GM21529 (cell line): ENCODE data around the gene PRELP.

Experiments used
- ATAC-seq: cut with Tn5 transposase; IDR thresholded peaks from one replicate; pipeline ENCODE4 v1.9.1; 2021; ENCODE audit not compliant: unreplicated experiment

Gene PRELP

DNA sequence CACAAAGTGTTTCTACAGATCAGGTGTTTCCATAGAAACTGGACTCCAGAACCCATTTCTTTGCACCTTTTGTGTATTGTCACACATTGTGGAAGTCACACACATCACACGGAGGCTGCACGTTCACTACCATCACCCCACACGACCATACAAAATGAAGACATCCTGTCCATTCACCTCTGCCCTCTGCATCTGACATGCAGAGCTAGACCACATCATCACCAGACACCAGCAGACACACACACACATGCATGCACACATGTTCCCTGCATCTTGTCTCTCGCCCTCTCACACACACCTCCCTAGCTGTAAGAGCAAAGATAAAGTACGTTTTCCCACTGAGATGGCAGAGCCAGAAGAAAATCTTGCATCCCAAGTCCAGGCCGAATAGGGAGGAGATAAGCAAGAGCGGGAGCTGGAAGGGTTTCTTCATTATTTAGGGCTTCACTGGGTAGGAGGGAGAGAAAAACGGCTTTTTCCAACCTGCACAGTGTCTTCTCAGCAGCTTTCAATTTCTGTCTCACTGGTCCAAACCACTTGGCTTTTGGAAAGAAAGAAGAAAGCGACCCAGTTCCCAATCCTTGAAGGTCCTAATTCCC, 709 bp downstream of the PRELP start:
- ATAC-seq = no peak

DNA sequence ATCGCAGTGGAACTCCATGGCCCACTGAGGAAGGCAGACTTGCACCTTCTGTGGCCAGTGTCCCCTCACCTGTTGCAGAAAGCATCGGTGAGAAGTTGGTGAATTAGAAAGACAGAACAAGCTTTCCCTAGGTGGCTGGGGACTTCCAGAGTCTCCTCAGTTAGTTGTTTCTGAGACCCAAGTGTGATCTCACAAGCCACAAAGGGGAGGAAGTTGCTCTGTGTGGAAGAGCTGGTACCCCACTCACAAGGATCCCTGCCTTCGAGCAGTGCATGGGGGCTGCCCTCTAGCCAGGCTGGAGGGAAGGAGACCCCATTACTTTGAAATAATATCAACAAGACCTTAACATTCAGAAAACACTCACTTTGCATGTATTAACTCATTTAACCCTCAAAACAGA, 2.1 kb downstream of the PRELP start:
- no peak for ATAC-seq

- no peak for ATAC-seq
Measured at GRCh38 chr1:203478231-203478630, 2.6 kb downstream of the PRELP start.

- ATAC-seq = no peak
Measured at GRCh38 chr1:203478986-203479385, 3.4 kb downstream of the PRELP start.

DNA sequence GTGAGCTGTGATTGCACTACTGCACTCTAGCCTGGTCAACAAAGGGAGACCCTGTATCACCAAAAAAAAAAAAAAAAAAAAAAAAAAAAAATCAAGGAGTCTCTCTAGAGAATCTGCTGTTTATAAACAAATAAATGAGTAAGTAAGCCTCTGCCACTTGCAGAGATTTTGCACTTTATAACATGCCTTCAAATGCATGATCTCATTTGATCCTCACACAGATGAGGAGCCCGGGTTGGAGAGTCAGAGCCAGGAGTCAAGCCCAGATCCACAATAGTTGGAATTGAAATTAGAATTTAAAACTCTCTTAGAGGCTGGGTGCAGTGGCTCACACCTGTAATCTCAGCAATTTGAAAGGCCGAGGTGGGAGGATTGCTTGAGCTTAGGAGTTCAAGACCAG, 4.0 kb downstream of the PRELP start:
- ATAC-seq = no peak

- no peak for ATAC-seq
Measured at GRCh38 chr1:203480084-203480483, 4.5 kb downstream of the PRELP start.

DNA sequence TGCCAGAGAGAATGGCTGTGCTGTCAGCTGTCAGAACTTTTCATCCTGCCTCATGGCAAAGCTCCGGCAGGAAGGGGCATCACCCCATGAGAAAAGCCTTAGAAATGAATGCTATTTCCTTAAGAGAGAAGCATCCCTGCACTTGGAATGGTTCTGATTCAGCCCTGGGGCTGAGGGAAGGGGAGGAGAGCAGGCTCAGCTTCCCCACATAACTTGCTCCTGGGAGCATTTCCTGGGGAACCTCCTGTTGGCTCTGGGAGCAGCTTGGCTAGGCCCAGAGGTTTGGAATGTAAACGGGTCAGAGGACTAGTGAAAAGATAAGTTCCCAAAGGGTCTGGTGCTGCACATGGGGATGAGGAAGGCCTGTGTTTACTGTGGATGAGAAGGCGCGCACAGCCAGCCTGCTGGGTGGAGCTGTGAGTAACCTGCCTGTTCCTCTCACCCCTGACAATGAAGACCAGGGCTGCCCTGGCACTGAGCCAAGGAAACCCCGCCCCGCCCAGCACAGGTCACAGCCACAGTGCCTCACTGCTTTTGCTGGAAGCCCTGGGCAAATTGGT, 5.0 kb downstream of the PRELP start:
- no peak for ATAC-seq

DNA sequence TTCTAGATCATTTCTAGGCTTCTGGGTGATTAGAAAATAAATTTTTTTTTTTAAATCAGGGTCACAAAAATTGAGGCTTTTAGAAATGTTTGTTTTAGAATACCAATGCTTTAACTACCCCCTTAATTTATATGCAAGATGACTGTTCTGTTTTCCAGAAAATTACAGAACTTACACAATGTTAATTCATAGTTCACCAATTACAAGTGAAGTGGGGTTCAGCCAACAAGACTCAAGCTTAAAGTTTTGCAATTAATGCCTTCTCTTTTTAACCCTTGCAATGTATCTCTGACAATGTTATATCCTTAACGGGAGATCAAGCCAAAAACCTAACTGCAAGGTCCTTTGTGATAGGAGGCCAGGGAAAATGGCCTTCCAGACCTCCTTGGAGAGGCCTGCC, 5.6 kb downstream of the PRELP start:
- ATAC-seq = no peak

- ATAC-seq = no peak
Measured at GRCh38 chr1:203486618-203487370, 11.2 kb downstream of the PRELP start.

DNA sequence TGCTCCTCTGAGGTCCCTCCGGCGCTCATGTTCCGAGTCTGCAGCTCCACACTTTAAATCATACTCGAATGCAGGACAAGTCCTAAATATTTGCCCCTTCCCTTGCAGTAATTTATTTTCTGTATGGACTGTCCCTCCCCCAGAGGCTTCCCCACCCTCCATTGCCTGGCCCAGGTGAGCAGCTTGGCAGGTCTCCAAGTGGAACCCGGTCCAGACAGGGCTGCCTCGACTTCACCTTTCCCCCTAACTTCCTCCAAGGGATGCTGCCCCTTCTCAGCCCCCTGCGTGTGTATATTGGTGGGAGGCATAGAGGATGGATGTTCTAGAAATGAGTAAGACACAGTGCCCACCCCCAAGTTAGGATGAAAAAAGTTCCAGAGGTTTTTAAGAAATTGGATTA, 12.9 kb downstream of the PRELP start:
- ATAC-seq = no peak

DNA sequence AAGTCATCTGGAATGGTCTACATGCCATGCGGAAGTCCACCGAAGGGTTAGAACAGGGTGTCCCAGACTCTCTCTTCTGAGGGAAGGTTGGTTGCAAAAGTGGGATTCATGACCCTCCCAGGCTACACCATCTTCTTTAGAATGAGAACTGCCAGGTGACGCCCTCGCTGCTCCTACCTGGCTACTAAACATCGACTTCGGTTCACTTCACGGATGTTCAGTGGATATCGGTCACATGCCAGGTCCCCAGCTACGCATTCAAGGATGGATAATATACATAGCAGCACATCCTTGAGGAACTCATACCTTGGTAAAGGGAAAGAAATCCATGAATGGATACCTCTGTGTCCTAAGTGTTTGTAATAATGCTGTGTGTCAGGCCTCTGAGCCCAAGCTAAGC, 15.0 kb downstream of the PRELP start:
- no peak for ATAC-seq

DNA sequence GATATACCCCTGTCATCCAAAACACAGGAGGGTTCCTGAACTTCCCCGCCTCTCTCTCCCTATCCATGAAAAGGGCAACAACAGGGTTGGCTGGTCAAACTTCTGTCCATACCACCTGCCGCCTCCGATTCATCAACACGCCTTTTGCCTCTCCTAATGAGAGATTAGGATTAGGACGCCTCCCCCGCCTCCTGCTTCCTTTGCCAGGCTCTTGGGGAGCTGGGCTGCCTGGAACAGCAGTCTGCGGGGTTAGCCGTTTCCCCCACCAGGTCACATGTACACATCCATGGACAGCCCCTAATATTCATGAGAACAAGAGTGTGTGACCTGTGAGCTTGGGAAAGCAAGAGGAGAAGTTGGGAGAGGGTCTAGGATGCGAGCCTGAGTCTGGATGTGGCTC, 16.1 kb downstream of the PRELP start:
- ATAC-seq = no peak

GRCh38 chr1:203492082-203492747, 16.6 kb downstream of the PRELP start:
- no peak for ATAC-seq

- ATAC-seq = no peak
Measured at GRCh38 chr1:203492748-203493130, 17.1 kb downstream of the PRELP start.

DNA sequence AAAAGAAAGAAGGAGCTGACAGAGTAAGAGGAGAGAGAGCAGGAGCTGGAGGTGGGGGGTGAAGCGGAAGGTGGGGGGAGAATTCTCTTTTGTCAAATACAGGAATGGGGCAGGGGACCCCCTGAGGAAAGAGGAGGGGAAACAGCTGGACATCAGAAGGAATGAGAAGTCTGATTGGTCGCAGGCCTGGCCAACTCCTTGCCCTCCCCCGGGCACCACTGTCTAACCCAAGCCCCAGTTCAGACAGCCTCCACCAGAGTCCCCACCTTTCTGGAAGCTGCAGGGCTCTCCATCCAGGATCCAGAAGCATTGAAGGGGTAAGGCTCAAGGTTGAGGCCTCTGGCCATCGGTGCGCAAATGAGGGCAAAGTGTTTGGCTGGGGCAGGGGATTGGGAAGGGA, 18.3 kb downstream of the PRELP start, which contains the start of gene OPTC:
Gene OPTC (plus strand): TSS at position 253 of the 400 bp plus-strand sequence. CDS start 1,853 bp downstream, outside the sequence.
- ATAC-seq = no peak

- ATAC-seq = no peak
Measured at GRCh38 chr1:203495845-203496244, 20.2 kb downstream of the PRELP start.

DNA sequence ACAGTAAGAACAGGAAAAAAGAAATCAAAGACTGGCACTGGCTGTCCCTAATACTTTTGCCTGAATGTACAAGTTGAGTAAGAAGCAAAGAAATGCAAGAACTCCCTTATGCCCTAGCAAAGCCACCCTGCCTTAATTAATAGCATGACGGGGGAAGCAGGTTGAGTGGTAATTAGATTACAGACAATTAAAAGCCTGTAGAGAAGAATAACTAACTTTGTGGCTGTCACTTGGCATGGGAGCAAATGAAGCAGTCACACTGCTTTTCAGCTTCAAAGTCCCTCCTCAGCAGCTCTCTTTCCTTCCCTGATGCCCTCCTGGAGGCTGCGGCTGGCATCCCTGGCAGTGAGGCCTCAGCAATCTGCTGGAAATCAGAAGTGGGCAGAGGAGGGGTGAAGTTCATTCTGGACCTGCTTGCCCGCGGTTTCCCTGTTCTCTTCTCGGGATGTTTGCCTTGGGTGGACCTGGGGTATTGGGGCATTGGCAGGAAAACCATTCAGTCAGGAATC, 21.7 kb downstream of the PRELP start:
- no peak for ATAC-seq

DNA sequence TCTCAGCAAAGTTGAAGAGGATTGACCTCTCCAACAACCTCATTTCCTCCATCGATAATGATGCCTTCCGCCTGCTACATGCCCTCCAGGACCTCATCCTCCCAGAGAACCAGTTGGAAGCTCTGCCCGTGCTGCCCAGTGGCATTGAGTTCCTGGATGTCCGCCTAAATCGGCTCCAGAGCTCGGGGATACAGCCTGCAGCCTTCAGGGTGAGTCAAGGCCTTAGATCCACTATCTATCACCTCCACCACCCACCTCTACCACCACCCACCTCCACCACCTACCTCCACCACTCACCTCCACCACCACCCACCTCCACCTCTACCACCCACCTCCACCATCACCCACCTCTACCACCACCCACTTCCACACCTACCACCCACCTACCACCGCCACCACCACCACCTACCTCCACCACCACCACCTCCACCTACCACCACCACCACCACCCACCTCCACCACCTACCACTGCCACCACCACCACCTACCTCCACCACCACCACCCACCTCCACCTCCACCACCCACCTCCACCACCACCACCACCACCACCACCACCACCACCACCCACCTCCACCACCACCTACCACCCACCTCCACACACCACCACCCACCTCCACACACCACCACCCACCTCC, 24.2 kb downstream of the PRELP start:
- ATAC-seq = no peak

DNA sequence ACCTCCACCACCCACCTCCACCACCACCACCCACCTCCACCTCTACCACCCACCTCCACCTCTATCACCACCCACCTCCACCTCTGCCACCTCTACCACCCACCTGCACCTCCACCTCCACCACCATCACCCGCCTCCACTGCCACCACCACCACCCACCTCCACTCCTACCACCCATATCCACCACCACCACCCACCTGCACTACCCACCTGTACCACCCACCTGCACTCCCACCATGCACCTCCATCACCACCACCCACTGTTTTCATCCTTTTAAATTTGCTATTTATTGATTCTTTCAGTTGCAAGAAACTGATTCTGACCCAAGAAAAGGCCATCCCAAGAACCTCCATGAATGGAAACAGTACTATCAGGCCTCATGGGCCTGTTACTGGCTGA, 24.7 kb downstream of the PRELP start:
- no peak for ATAC-seq

GRCh38 chr1:203503836-203504235, 28.2 kb downstream of the PRELP start:
- no peak for ATAC-seq
